Coronary artery (tissue), 2 donors: Measurements from ENCODE around the gene TMEM250.

Experiments used
- DNase-seq: peaks from one replicate; pipeline ENCODE4 v3.0.0-alpha.2; 2017; ENCODE audit warnings: low spot score
- H3K27ac ChIP-seq, 2 donors: fragments of 200-600 bp; sonication (generic); one replicate each; pipeline ENCODE4 v1.5.1; 2016 to 2019
- H3K4me3 ChIP-seq: fragments of 200-600 bp; sonication (generic); 2 replicates; pipeline ENCODE4 v1.5.1; 2016; ENCODE audit warnings: mild to moderate bottlenecking, moderate library complexity
- CTCF ChIP-seq: fragments of 200-600 bp; sonication (generic); IDR thresholded peaks from one replicate; pipeline ENCODE4 v1.5.1; 2019; ENCODE audit warnings: antibody characterized with exemption

The TMEM250 gene

GRCh38 chr9:136118320-136119060 lies at the start of gene TMEM250:
Gene TMEM250 (minus strand): TSS chr9:136118875. CDS start chr9:136116900, 1,975 bp downstream.
- Histone ChIP-seq H3K27ac (peak within 1 kb of the TSS; percentile 94 to 99), H3K4me3 (peak within 1 kb of the TSS; percentile 91)
- no peak for TF ChIP-seq CTCF
- DNase-seq = peak; percentile 95

- TF ChIP-seq CTCF = no peak
- Histone ChIP-seq H3K4me3 (no peak overlapping the region), H3K27ac (no peak overlapping the region)
- no peak for DNase-seq
Observed at GRCh38 chr9:136163248-136163850, 44.7 kb upstream of the TMEM250 start.

GRCh38 chr9:136160995-136161610 lies 42.4 kb upstream of the TMEM250 start:
- Histone ChIP-seq H3K4me3 (no peak overlapping the region), H3K27ac (no peak overlapping the region)
- DNase-seq = no peak
- no peak for TF ChIP-seq CTCF

- no peak overlapping the region for H3K27ac ChIP-seq
- H3K4me3 ChIP-seq = no peak overlapping the region
- no peak for TF ChIP-seq CTCF
- no peak for DNase-seq
Observed at GRCh38 chr9:136160381-136160841, 41.7 kb upstream of the TMEM250 start.

- no peak overlapping the region for H3K27ac ChIP-seq
- no peak for DNase-seq
- H3K4me3 ChIP-seq = no peak overlapping the region
- TF ChIP-seq CTCF = no peak
Observed at GRCh38 chr9:136159851-136160250, 41.2 kb upstream of the TMEM250 start.

- TF ChIP-seq CTCF = no peak
- H3K4me3 ChIP-seq = no peak overlapping the region
- no peak for DNase-seq
- H3K27ac ChIP-seq = no peak overlapping the region
Observed at GRCh38 chr9:136157477-136158265, 39.0 kb upstream of the TMEM250 start.
